GM12878 (cell line): ENCODE measurements around the gene NLN.

Source experiments
- NR2C2 ChIP-seq: IDR thresholded peaks from 2 replicates; pipeline ENCODE4 v1.6.1; 2011; ENCODE audit warnings: borderline replicate concordance, low read depth; ENCODE audit not compliant: control insufficient read depth, insufficient read length
- SP1 ChIP-seq: IDR thresholded peaks from one replicate; pipeline ENCODE4 v1.6.1; 2011; ENCODE audit warnings: low read depth, low read length

GRCh38 chr5:65730910-65731309 lies 8.9 kb downstream of the NLN start:
- no peak for TF ChIP-seq NR2C2
- TF ChIP-seq SP1, result no peak
